GM10248 (cell line): ENCODE results near the gene PCNX1.
"Not testable (repeated sequence)": the region's sequence is repeated elsewhere in the genome, so short reads cannot be mapped to it uniquely, and the experiment has no call there.

Experiments
- CTCF ChIA-PET: fragments of 300-600 bp; sonication (Branson Sonifier 250); formaldehyde crosslinking; extraction: SDS; loops from one replicate; lab custom pipeline; 2021; ENCODE audit warnings: antibody characterized with exemption; lab: Yijun Ruan, JAX
- POLR2A ChIA-PET: fragments of 350-650 bp; sonication (Branson Sonifier 250); formaldehyde crosslinking; extraction: SDS; loops from one replicate; lab custom pipeline; 2020; ENCODE audit warnings: antibody characterized with exemption; lab: Yijun Ruan, JAX
- DNase-seq: peaks from one replicate; pipeline ENCODE4 v3.0.0; 2012; ENCODE audit errors: extremely low spot score
- CTCF ChIP-seq: IDR thresholded peaks from 2 replicates; pipeline ENCODE4 v1.5.1; 2012; ENCODE audit warnings: mild to moderate bottlenecking, low read depth; ENCODE audit errors: extremely low read depth, missing control alignments, control extremely low read depth

Gene PCNX1

DNA sequence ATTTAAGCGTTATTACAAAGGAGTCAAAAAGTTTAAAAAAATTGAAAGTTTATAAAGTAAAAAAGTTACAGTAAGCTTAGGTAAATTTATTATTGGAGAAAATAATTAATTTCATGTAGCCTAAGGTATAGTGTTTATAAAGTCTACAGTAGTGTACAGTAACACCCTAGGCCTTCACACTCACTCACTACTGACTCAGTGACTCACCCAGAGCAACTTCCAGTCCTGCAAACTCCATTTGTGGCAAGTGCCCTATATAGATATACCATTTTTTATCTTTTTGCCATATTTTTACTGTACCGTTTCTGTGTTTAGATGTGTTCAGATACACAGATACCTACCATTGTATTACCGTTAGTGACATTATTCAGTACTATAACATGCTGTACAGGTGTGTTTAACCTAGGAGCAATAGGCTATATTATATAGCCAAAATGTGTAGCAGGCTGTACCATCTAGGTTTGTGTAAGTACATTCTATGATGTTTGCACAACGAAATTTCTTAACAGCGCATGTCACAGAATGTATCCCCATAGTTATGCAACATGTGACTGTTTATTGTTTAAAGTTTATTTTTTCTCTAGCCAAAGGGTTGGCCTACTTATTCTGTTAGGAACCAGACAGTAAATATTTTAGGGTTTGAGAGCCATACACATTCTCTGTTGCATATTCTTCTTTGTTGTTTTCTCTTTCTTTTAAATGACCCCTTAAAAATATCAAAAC, 155.5 kb downstream of the PCNX1 start:
- TF ChIP-seq CTCF, result no peak
- POLR2A ChIA-PET, result no interaction called here
- DNase-seq, result no peak
- CTCF ChIA-PET, result interaction anchor here (0.7 to 2.1 kb wide), 7 partner anchors 12 to 690 kb away, joined by 3 to 6 read pairs (median 4); no protein-coding TSS in a partner anchor

DNA sequence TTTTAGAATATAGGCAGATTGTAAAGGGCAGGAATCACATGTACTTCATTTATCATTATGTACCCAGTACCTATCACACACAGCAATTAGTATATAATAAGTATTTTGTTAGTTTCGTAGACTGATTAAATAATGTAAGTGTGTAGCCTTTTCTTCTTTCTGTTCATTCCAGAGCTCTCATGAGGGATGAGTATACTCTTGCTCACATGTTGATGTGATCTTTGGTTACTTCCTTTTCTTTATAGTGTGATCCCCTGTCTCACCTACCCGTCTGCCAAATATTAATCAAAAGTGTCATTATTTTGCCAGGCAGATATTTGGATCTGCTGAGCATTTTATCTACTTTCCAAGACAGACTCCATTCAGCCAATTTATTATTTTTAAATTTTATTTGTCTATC, 156.1 kb downstream of the PCNX1 start:
- no peak for DNase-seq
- CTCF ChIA-PET, result interaction anchor here (1.6 to 2.1 kb wide), 2 partner anchors 13 to 15 kb away, joined by 4 to 6 read pairs; no protein-coding TSS in a partner anchor
- POLR2A ChIA-PET, result no interaction called here
- no peak for TF ChIP-seq CTCF

DNA sequence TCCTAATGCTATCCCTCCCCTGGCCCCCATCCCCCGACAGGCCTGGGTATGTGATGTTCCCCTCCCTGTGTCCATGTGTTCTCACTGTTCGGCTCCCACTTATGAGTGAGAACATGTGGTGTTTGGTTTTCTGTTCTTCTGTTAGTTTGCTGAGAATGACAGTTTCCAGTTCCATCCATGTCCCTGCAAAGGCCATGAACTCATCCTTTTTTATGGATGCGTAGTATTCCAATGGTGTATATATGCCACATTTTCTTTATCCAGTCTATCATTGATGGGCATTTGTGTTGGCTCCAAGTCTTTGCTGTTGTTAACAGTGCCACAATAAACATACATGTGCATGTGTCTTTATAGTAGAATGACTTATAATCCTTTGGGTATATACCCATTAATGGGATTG, 157.5 kb downstream of the PCNX1 start:
- POLR2A ChIA-PET, DNase-seq, CTCF ChIA-PET: not testable (repeated sequence)

- TF ChIP-seq CTCF, result no peak
- CTCF ChIA-PET, result interaction anchor here (0.8 kb wide), 1 partner anchor 436 kb away, joined by 3 read pairs; no protein-coding TSS in a partner anchor
- DNase-seq, result no peak
- POLR2A ChIA-PET, result no interaction called here
Observed at GRCh38 chr14:71070169-71070568, 162.9 kb downstream of the PCNX1 start.

DNA sequence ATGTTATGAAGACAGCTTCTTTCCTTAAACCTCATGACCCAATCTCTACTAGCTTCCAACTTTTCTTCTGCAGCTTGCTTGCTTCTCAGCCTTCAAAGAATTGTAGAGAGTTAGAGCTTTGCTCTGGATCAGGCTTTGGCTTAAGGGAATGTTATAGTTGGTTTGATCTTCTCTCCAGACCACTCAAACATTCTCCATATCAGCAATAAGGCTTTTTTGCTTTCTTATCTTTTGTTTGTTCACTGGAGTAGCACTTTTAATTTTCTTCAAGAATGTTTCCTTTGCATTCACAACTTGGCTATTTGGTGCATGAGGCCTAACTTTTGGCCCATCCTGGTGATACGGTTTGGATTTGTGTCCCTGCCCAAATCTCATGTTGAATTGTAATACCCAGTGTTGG, 163.8 kb downstream of the PCNX1 start:
- no peak for TF ChIP-seq CTCF
- ChIA-PET CTCF (interaction anchor here (0.8 kb wide), 1 partner anchor 437 kb away, joined by 3 read pairs; no protein-coding TSS in a partner anchor), POLR2A (no interaction called here)
- DNase-seq, result no peak

DNA sequence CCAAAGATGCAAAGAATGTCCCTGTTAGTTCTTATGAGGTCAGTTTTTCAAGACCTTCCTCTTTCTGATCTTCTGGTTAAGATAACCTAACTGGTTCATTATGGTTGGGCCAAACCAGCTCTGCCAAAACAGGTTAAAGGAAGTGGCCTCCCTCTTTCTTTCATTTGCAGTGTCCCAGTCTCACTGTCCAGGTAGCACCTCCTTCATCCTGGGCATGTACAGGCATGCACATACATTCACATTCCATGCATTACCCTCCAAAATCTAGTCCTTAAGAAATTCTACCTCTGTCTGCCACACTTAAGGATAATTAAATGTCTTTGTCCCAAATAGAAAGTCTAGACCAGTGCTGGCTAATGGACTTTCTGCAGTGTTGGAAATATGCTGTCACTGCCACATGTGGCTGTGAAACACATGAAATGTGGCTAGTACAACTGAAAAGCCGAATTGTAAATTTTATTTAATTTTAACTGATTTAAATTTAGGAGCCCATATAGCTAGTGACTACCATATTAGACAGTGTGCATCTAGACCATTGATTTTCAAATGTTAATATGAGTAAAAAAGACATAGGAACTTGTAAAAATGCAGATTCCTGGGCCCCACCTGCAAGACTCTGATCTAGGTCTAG, 169.3 kb downstream of the PCNX1 start:
- TF ChIP-seq CTCF, result no peak
- ChIA-PET CTCF (interaction anchor here (0.9 to 1.2 kb wide), 3 partner anchors 15 to 28 kb away, joined by 3 read pairs; no protein-coding TSS in a partner anchor), POLR2A (no interaction called here)
- no peak for DNase-seq

GRCh38 chr14:71078500-71078899, 171.2 kb downstream of the PCNX1 start:
- no peak for DNase-seq
- TF ChIP-seq CTCF, result no peak
- POLR2A ChIA-PET, result no interaction called here
- CTCF ChIA-PET, result interaction anchor here (0.8 kb wide), 1 partner anchor 16 kb away, joined by 6 read pairs; no protein-coding TSS in a partner anchor
